HG03342 (cell line): ENCODE data around the gene IGLL5.
"Not testable (repeated sequence)": the region's sequence is repeated elsewhere in the genome, so short reads cannot be mapped to it uniquely, and the experiment has no call there.

ENCODE experiments used
- ATAC-seq: cut with Tn5 transposase; IDR thresholded peaks from one replicate; pipeline ENCODE4 v1.9.1; 2021; ENCODE audit warnings: mild to moderate bottlenecking, moderate library complexity; ENCODE audit not compliant: unreplicated experiment

IGLL5 gene

GRCh38 chr22:22912988-22913253, 25.3 kb downstream of the IGLL5 start:
- ATAC-seq: no peak

GRCh38 chr22:22913989-22914388, 26.4 kb downstream of the IGLL5 start:
- ATAC-seq: no peak

- no peak for ATAC-seq
Measured at GRCh38 chr22:22914726-22915669, 27.4 kb downstream of the IGLL5 start.

- ATAC-seq: no peak
Measured at GRCh38 chr22:22915670-22916035, 28.0 kb downstream of the IGLL5 start.

GRCh38 chr22:22916215-22916951, 28.8 kb downstream of the IGLL5 start:
- no peak for ATAC-seq

- no peak for ATAC-seq
Measured at GRCh38 chr22:22916952-22917290, 29.3 kb downstream of the IGLL5 start.

GRCh38 chr22:22917377-22917776, 29.8 kb downstream of the IGLL5 start:
- no peak for ATAC-seq

- no peak for ATAC-seq
Measured at GRCh38 chr22:22918297-22918965, 30.8 kb downstream of the IGLL5 start.

- ATAC-seq: no peak
Measured at GRCh38 chr22:22919041-22919440, 31.4 kb downstream of the IGLL5 start.

- no peak for ATAC-seq
Measured at GRCh38 chr22:22920104-22920654, 32.6 kb downstream of the IGLL5 start.

GRCh38 chr22:22920910-22921550, 33.4 kb downstream of the IGLL5 start:
- ATAC-seq: no peak

GRCh38 chr22:22921575-22921974, 34.0 kb downstream of the IGLL5 start:
- no peak for ATAC-seq

GRCh38 chr22:22922092-22922953, 34.7 kb downstream of the IGLL5 start:
- ATAC-seq: not testable (repeated sequence)

- ATAC-seq: no peak
Measured at GRCh38 chr22:22922954-22923319, 35.3 kb downstream of the IGLL5 start.

GRCh38 chr22:22923379-22923778, 35.8 kb downstream of the IGLL5 start:
- no peak for ATAC-seq

GRCh38 chr22:22923930-22924329, 36.3 kb downstream of the IGLL5 start:
- no peak for ATAC-seq

GRCh38 chr22:22924369-22925145, 36.9 kb downstream of the IGLL5 start:
- no peak for ATAC-seq

GRCh38 chr22:22925146-22925804, 37.7 kb downstream of the IGLL5 start:
- no peak for ATAC-seq

- no peak for ATAC-seq
Measured at GRCh38 chr22:22925805-22926369, 38.3 kb downstream of the IGLL5 start.
